HFFc6 (cell line): ENCODE data around the gene PCSK5. TPM values are rescaled to one million over a fixed set of nuclear protein-coding genes. Genes with fewer than 3 reads are reported as not detected.

Experiments
- DNase-seq: peaks from one replicate; pipeline ENCODE4 v3.0.0-alpha.2; 2018
- H3K27ac Mint-ChIP-seq: 2 replicates; pipeline ENCODE4 v1.8.0; 2020; ENCODE audit warnings: mild to moderate bottlenecking, mixed read lengths
- H3K27me3 Mint-ChIP-seq: 2 replicates; pipeline ENCODE4 v1.8.0; 2021; ENCODE audit warnings: mild to moderate bottlenecking, moderate library complexity, mixed read lengths; ENCODE audit not compliant: insufficient read depth
- H3K36me3 Mint-ChIP-seq: 2 replicates; pipeline ENCODE4 v1.8.0; 2021; ENCODE audit warnings: low read depth, mixed read lengths
- H3K4me1 Mint-ChIP-seq: 2 replicates; pipeline ENCODE4 v1.8.0; 2020; ENCODE audit warnings: low read depth, mixed read lengths
- H3K4me3 Mint-ChIP-seq: 2 replicates; pipeline ENCODE4 v1.8.0; 2020; ENCODE audit warnings: mild to moderate bottlenecking, moderate library complexity, mixed read lengths
- H3K9me3 Mint-ChIP-seq: 2 replicates; pipeline ENCODE4 v1.8.0; 2020; ENCODE audit warnings: mild to moderate bottlenecking, mixed read lengths
- CTCF ChIP-seq: fragments of 200-600 bp; sonication (generic); IDR thresholded peaks from 2 replicates; pipeline ENCODE4 v1.5.0; 2021; ENCODE audit warnings: antibody characterized with exemption, mild to moderate bottlenecking
- total RNA-seq, 6 experiments: library from RNA; stranded (reverse); fragmentation: NEBNext Ultra II Directional; extraction: Animal tissue kit (Norgen Biotek cat#: 25700); gene quantifications; 2 replicates in 1 of 6; 3 replicates in 5 of 6; pipeline ENCODE4 v1.2.3, GENCODE V29; 2021

Gene PCSK5
- total RNA-seq, 6 experiments from 2014 or later, result 0.18 to 0.36 (median 0.22) TPM

DNA sequence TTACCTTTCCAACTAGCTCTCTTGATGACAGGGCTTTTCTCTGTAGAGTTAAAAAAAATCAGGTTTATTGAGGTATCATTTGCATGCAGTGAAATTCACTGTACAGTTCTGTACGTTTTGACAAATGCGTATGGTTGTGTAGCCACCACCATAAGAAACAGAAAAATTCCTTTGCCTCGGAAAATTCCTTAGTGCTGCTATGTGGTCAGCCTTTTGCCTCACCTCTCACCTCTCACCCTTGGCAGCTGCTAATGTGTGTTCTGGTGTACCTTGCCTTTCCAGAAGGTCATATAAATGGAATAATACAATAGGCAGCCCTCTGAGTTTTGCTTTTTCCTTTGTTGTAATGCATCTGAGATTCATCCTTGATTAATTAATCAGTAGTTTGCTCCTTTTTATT, 28.4 kb downstream of the PCSK5 start:
- no peak for TF ChIP-seq CTCF
- Mint-ChIP-seq H3K27me3 (no peaks in the 10 kb centered on the region; the same call in 1 of the 2 replicates), H3K4me3 (no peak overlapping the region), H3K27ac (no peak overlapping the region), H3K4me1 (no peaks in the 10 kb centered on the region), H3K36me3 (no peaks in the 10 kb centered on the region), H3K9me3 (no peaks in the 10 kb centered on the region; the same call in none of the 2 replicates)
- no peak for DNase-seq

GRCh38 chr9:75921391-75922127, 31.1 kb downstream of the PCSK5 start:
- no peaks in the 10 kb centered on the region; the same call in 1 of the 2 replicates for H3K27me3 Mint-ChIP-seq

DNA sequence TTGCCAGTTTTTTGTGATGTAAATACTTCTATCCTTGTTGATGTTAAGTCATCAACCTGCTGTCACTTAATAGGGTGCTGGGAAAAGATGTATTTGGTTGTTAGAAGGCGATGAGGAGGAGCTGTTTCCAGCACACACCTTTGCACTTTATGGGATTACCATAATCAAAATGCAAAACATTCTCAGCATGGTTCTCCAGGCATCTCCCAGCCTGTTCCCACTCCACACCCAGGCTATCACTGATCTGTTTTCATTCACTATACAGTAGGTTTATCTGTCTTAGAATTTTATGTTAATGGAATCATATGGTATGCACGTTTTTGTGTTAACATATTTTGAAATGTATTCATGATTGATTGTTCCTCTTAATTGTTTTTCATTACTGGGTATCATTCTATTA, 35.9 kb downstream of the PCSK5 start:
- Mint-ChIP-seq H3K27me3 (no peaks in the 10 kb centered on the region; the same call in 1 of the 2 replicates), H3K9me3 (peaks cover 11% of the 10 kb centered on the region), H3K4me1 (no peaks in the 10 kb centered on the region), H3K27ac (no peak overlapping the region), H3K36me3 (peaks cover 3% of the 10 kb centered on the region; the same call in 1 of the 2 replicates), H3K4me3 (no peak overlapping the region)
- no peak for TF ChIP-seq CTCF
- DNase-seq, result no peak

More at GRCh38 chr9:75921391-75922127, 31.1 kb downstream of the PCSK5 start:
- H3K4me3 Mint-ChIP-seq, result no peak overlapping the region
- TF ChIP-seq CTCF, result no peak
- no peak for DNase-seq
- H3K4me1 Mint-ChIP-seq, result no peaks in the 10 kb centered on the region
- no peaks in the 10 kb centered on the region; the same call in none of the 2 replicates for H3K9me3 Mint-ChIP-seq
- H3K36me3 Mint-ChIP-seq, result no peaks in the 10 kb centered on the region
- no peak overlapping the region for H3K27ac Mint-ChIP-seq

DNA sequence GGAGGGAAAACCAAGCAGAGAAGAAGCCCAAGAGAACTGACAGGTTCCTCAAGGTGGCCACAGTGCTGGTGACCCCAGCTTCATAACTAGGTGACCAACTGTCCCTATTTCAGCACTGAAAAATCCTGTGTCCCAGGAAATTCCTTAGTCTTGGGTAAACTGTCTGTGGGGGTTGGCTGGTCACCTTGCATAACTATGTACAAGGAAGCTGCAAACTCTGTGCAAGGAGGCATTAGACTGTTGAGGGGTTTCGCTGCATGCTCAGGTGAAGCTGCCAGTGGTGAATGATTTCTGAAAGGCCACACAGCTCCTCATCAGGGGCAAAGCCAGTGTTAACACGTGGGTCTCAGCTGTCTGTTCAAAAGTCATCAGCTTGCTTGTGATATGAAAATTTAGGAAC, 36.9 kb downstream of the PCSK5 start:
- Mint-ChIP-seq H3K4me1 (no peaks in the 10 kb centered on the region), H3K27me3 (no peaks in the 10 kb centered on the region; the same call in 1 of the 2 replicates), H3K27ac (no peak overlapping the region), H3K36me3 (peaks cover 3% of the 10 kb centered on the region; the same call in 1 of the 2 replicates), H3K9me3 (peaks cover 11% of the 10 kb centered on the region), H3K4me3 (no peak overlapping the region)
- TF ChIP-seq CTCF, result no peak
- no peak for DNase-seq

DNA sequence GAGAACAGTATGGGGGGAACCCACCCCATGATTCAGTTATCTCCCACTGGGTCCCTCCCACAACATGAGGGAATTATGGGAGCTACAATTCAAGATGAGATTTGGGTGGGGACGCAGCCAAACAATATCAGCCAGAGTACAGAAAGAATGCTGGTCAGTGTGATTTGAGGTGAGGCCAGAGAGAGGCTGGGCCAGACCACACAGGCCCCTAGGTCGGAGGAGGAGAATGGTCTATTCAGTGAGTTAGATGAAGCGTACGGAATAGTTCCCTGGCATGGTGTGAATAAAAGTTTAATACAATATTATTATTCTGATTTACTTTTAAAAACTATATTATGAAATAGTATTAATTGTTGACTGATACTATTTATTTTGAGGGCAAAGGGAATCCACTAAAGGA, 39.7 kb downstream of the PCSK5 start:
- Mint-ChIP-seq H3K9me3 (peaks cover 21% of the 10 kb centered on the region), H3K27ac (no peak overlapping the region), H3K4me1 (no peaks in the 10 kb centered on the region), H3K4me3 (no peak overlapping the region), H3K27me3 (no peaks in the 10 kb centered on the region; the same call in 1 of the 2 replicates), H3K36me3 (peaks cover 3% of the 10 kb centered on the region; the same call in 1 of the 2 replicates)
- no peak for DNase-seq
- no peak for TF ChIP-seq CTCF
